ENCODE results near the gene FITM1.

Gene FITM1

DNA sequence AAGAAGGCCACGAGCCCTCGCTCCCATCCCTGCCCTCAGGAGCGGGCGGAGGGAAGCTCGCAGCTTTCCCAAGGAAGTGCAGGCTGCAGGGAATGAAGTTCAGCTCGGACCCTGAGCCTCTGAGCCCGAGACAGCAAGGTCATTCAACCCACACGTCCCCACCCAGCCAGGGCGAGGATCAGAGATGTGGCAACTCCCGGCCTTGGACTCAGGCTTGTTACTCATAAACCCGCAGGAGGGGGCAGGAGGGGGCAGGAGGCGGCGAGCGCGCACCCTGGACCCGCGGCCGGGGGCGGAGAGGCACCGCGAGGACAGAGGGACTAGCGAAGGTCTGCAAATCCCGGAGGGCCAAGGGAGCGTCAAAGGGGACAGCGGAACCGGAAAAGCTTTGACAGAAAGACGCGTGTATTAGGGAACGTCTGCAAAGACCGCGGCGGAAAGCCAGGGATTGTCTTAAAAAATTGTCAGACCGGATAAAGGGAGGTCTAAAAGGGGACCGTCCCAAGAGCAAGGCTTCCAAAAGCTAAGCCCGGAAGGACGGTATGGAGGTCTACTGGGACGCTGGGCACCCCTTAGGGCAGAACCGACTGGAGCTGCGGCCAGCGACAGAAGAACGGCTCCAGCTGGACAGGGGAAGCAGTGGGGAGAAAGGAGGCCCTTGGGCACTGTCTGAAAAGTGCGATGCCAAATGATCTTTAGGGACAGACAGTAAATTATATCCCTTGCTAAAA is 16.5 kb upstream of the FITM1 start:
- 0 out of 2 replicates have a peak, but pooled peaks have one; percentile 34 for TF ChIP-seq FOXM1 (IDR thresholded peaks at IDR 0.05; ENCODE audit: borderline replicate concordance, low read depth)
- TF ChIP-seq YY1 (IDR thresholded peaks at IDR 0.05; ENCODE audit: low read depth), result peak; percentile 14; the same call in 1 of the 2 replicates
- no peak for TF ChIP-seq TCF12 (IDR thresholded peaks at IDR 0.05; ENCODE audit: low read depth)
- TF ChIP-seq, protein P1, sequence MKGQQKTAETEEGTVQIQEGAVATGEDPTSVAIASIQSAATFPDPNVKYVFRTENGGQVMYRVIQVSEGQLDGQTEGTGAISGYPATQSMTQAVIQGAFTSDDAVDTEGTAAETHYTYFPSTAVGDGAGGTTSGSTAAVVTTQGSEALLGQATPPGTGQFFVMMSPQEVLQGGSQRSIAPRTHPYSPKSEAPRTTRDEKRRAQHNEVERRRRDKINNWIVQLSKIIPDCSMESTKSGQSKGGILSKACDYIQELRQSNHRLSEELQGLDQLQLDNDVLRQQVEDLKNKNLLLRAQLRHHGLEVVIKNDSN (IDR thresholded peaks at IDR 0.05), result no peak
- no peak for TF ChIP-seq RAD21 (IDR thresholded peaks at IDR 0.05; ENCODE audit: low read depth)
- TF ChIP-seq EP300 (IDR thresholded peaks at IDR 0.05; ENCODE audit: borderline replicate concordance), result no peak
- no peak for TF ChIP-seq TEAD4 (IDR thresholded peaks at IDR 0.05)
- no peak for TF ChIP-seq NFIC (IDR thresholded peaks at IDR 0.05)
- no peak for TF ChIP-seq ZBTB7A (IDR thresholded peaks at IDR 0.05; ENCODE audit: low read depth)
- peak; percentile 49; the same call in 1 of the 2 replicates for TF ChIP-seq CEBPB (IDR thresholded peaks at IDR 0.05)
- TF ChIP-seq EGR1 (IDR thresholded peaks at IDR 0.05), result peak; percentile 62
- no peak for TF ChIP-seq REST (IDR thresholded peaks at IDR 0.05; ENCODE audit: low read depth)
- TF ChIP-seq, protein P2, sequence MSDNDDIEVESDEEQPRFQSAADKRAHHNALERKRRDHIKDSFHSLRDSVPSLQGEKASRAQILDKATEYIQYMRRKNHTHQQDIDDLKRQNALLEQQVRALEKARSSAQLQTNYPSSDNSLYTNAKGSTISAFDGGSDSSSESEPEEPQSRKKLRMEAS (IDR thresholded peaks at IDR 0.05), result peak; percentile 77
- TF ChIP-seq CREB1 (IDR thresholded peaks at IDR 0.05; ENCODE audit: low read depth), result no peak
- TF ChIP-seq TAF1 (IDR thresholded peaks at IDR 0.05; ENCODE audit: low read depth), result peak; percentile 73

DNA sequence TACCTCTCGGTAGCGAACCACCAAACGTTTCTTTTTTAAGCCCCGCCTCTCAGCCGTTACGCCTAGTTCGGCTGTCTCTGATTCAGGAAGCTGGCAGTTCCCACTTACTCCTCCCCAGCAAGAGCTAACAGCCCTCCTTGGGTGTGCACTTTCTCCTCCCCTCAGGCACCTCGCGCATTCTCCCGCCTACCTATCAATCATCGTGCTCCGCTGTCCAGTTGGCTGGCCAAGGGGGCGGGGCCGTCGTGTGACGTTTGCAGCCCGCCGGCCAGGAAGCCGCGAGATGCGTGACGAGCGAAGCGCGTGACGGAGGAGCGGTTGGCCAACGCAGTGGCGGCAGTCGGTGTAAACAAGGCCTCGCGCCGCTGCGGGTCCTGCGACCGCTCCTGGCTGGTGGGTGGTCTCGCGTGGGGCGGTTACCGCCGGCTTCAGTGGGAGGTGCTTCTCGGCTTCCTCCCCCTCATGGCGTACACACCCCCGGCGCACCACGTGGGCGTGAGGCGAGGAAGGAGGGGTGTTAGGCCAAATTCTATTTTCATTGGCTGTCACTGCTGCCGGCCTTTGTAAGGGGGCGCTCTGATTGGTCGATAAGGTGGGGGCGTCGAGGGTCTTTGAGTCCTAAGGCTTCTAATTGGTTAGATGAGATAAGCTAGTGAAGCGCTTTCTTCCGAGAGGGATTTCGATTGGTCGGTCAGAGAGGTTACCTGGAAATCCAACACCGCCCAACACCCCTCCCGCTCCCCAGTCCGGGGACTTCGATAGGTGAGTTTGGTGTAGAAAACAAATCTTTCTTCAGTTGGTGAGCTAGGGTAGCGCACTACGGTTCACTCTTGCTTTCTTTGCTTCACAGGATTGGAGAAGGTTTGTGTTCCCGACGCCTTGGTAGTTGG is 15.7 kb upstream of the FITM1 start, which contains the start of the genes DCAF11 and NRL:
Gene DCAF11, plus strand, starts transcription at position 246 of the 890 bp plus-strand sequence. CDS start 818 bp downstream, outside the sequence.
Gene NRL, minus strand, starts transcription at position 418 of the 890 bp plus-strand sequence. CDS start 32,101 bp downstream, outside the sequence.
- no peak for TF ChIP-seq FOXM1 (IDR thresholded peaks at IDR 0.05; ENCODE audit: borderline replicate concordance, low read depth)
- TF ChIP-seq CEBPB (IDR thresholded peaks at IDR 0.05), result no peak
- TF ChIP-seq, protein P1 (IDR thresholded peaks at IDR 0.05), result peak; percentile 94
- TF ChIP-seq, protein P2 (IDR thresholded peaks at IDR 0.05), result peak; percentile 96
- no peak for TF ChIP-seq NFIC (IDR thresholded peaks at IDR 0.05)
- peak; percentile 94 for TF ChIP-seq EGR1 (IDR thresholded peaks at IDR 0.05)
- TF ChIP-seq TCF12 (IDR thresholded peaks at IDR 0.05; ENCODE audit: low read depth), result peak; percentile 46; the same call in 1 of the 2 replicates
- no peak; the same call in 1 of the 2 replicates for TF ChIP-seq YY1 (IDR thresholded peaks at IDR 0.05; ENCODE audit: low read depth)
- TF ChIP-seq CREB1 (IDR thresholded peaks at IDR 0.05; ENCODE audit: low read depth), result peak; percentile 87
- TF ChIP-seq RAD21 (IDR thresholded peaks at IDR 0.05; ENCODE audit: low read depth), result no peak
- TF ChIP-seq TEAD4 (IDR thresholded peaks at IDR 0.05), result peak; percentile 27; the same call in 1 of the 2 replicates
- no peak for TF ChIP-seq ZBTB7A (IDR thresholded peaks at IDR 0.05; ENCODE audit: low read depth)
- TF ChIP-seq REST (IDR thresholded peaks at IDR 0.05; ENCODE audit: low read depth), result no peak
- no peak; the same call in 1 of the 2 replicates for TF ChIP-seq EP300 (IDR thresholded peaks at IDR 0.05; ENCODE audit: borderline replicate concordance)
- peak; percentile 54 for TF ChIP-seq TAF1 (IDR thresholded peaks at IDR 0.05; ENCODE audit: low read depth)

DNA sequence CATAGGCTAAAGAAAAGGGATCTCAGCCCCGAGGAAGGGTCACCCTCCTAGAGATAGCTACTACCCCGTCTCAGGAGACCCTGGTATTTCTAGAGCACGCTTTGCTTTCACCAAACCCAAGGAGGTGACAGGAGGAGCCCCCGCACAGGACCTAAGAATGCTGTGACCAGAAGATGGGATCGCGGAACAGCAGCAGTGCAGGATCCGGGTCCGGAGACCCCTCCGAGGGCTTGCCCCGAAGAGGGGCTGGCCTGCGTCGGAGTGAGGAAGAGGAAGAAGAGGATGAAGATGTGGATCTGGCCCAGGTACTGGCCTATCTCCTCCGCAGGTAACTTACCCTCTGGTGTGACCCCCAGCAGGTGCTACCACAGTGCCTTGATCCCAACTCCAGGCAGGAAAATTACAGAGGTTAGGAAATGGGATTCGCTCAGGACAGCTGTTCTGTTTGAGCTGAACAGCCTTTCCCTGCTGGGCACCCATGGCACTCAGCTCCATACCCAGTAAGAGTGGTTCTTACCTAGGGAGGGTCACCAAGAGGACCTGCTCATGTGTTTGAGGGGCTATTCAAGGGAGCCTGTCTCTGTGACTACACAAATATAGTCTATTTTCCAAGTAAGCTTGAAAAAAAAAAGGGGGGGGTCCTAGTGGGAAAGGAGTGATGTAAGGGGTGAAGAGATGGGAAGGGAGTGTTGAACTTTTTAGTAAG is 14.9 kb upstream of the FITM1 start:
- no peak for TF ChIP-seq EP300 (IDR thresholded peaks at IDR 0.05; ENCODE audit: borderline replicate concordance)
- TF ChIP-seq TEAD4 (IDR thresholded peaks at IDR 0.05), result 0 out of 2 replicates have a peak, but pooled peaks have one; percentile 15

DNA sequence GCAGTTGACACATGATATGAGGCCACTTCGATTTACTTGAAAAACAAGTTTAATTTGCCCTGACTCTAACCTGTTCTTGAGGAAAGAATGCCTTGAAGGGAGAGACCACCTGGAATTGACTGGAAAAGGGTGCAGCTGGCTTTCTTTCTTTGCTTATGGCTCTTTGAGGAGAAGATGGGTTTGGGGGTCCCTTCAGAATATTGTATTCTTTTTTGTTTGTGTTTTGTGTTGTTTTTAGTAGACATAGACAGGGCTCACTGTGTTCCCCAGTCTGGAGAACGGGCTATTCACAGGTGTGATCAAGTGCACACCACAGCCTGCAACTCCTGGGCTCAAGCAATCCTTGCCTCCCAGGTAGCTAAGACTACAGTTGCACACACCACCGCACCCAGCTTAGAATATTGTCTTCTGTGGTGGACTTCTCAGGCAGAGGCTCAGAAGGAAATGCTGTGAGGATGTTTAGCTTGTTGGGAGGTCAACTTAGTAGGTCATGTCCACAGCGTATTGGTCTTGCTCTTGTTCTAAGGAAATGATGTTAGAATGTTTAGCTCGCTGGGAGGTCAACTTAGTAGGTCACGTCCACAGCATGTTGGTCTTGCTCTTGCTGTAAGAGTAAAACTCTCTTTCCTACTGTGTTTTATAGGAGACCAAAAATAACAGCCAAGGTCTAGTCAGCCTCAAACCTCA is 14.2 kb upstream of the FITM1 start:
- TF ChIP-seq REST (IDR thresholded peaks at IDR 0.05; ENCODE audit: low read depth) (no peak), ZBTB7A (IDR thresholded peaks at IDR 0.05; ENCODE audit: low read depth) (no peak), EP300 (IDR thresholded peaks at IDR 0.05; ENCODE audit: borderline replicate concordance) (no peak)

All from Ishikawa (cell line).